NCI-H2171 (cell line): ENCODE data around the gene HMCN1.
"Not testable (repeated sequence)": the region's sequence is repeated elsewhere in the genome, so short reads cannot be mapped to it uniquely, and the experiment has no call there.

Experiments
- DNase-seq: peaks from one replicate; lab custom pipeline; 2025; lab: John Stamatoyannopoulos, UW

HMCN1 gene

DNA sequence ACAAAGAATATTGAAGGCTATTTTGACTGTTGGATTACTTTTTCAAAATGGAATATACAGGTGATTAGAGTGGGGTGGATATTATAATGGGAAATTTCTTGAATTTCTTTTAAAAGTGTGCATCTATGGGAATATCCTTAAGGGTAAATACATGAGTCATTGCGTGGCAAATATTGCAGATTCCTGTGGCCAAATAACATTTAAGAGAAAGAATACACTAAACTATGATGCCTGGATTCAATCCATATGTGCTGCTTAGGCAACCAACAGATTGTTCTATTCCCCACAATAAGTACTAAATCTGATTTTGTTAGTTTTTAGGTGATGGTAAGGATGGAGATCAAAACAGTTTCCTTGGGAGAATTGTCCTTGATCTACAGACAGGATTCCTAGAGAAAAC is 119.5 kb downstream of the HMCN1 start:
- no peak for DNase-seq

DNA sequence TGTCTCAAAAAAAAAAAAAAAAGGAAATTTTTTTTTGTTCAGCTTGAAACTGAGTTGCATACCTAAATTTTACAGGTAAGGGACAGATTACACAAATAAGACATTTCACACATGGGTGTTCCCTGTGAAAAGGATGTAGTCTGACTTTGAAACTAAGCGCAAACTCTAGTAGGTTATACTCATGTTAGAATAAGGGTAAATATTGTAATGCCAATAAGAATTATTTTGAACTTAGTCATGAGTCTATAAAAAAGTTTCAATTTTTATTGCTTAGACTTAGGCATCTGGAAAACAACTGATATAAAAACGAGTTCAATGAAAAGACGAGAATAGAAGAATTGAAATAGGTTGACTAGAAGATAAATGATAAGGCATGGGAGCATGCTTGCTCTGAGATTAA is 122.3 kb downstream of the HMCN1 start:
- DNase-seq = no peak

DNA sequence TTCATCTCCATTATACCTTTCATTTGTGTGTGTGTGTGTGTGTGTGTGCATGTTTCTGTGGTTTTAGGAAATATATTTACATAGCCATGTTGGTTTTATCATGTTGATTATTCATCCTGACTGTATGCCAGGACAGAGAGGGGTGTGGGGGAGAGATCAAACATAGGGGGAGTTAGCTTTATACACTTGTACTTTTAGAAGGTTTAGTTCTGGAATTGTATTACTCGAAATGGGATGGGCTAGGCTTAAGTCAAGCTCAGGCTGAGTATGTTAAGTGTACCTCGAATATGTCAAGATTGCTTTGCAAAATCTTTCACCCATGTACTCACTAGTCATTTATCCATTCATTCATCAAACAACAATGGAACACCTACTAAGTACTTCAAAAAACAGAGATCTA is 123.3 kb downstream of the HMCN1 start:
- DNase-seq = no peak

DNA sequence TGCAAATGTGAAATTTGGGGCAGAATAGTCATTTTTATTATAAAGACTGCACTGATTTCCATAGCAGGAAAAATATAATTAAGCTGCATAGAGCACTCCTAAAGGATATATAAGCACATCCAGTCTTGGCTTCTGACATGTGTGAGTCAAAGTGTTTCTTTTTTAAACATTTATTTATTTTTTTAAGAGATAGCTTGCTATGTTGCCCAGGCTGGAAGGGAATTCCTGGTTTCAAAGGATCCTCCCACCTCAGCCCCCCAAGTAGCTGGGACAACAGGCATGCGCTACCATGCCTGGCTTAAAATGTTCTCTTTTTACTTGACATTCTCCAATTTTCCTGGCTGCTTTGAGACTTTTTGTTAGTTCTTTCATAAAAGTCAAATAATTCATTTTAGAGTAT is 126.1 kb downstream of the HMCN1 start:
- no peak for DNase-seq

DNA sequence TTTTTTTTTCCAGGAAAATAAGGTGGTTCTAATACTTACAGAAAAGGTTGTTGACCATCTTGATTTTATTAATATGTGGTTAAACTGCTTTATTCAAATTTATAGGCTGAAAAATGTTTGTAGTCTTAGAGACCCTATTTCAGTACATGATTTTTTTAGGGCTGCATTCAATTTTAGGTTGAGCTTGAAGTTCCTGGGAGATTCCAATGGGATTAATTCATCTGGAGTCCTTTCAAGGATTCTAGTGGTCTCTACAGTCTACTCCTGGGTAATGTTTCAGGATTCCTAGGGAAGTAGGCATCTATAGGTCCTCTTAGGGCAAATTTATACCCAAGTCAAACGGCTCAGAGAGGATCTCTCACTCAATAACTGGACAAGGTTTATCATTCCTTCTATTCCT is 126.7 kb downstream of the HMCN1 start:
- DNase-seq = no peak

DNA sequence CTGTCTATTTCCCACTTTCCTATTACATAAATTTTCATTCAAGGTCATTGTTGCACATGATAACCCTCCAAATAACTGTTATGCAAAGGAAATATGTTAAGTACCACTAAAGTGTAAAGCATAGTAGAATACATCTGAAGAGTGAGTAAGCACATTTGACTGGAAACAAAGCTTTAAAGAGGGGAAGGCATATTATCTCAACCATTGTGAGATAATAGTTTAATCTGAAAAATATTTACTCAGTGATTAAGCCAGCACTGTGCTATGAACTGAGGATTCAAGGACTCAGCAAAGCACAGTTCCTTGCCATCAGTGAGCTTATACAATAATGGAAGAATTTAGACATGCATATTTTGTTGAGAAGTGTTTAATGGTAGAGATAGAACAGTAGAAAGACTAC is 127.4 kb downstream of the HMCN1 start:
- DNase-seq = no peak

DNA sequence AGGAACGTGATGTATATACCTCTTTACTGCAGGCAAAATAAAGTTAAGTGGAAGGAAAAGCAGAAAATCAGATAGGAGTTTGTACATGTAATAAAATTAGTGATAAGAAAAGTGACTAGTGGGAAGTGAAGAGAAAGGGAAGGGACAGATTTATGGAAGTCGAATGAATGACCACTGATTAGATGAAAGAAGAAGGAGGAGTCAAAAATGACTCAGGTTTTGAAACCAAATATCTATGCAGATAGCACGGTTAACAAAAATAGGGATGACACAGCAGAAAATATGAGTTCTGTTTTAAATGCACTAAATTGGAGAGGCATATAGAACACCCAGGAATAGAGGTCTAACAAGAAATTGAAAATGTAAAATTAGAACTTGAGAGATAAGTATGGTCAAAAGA is 128.0 kb downstream of the HMCN1 start:
- DNase-seq = no peak

DNA sequence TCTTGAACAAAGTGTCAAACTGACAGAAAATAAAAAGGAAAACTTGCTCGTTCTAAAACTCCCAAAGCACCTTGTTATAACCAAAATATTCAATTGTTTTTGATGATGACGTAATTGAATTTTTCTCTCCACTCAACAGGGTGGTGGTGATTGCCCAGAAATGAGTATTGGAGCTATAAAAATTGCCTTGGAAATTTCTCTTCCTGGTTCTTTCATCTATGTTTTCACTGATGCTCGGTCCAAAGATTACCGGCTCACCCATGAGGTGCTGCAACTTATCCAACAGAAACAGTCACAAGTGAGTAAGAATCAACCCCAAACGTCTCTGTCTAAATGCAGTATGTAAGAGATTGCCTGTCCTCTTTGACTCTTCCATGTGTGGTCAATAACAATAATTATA is 130.1 kb downstream of the HMCN1 start:
- DNase-seq = no peak

DNA sequence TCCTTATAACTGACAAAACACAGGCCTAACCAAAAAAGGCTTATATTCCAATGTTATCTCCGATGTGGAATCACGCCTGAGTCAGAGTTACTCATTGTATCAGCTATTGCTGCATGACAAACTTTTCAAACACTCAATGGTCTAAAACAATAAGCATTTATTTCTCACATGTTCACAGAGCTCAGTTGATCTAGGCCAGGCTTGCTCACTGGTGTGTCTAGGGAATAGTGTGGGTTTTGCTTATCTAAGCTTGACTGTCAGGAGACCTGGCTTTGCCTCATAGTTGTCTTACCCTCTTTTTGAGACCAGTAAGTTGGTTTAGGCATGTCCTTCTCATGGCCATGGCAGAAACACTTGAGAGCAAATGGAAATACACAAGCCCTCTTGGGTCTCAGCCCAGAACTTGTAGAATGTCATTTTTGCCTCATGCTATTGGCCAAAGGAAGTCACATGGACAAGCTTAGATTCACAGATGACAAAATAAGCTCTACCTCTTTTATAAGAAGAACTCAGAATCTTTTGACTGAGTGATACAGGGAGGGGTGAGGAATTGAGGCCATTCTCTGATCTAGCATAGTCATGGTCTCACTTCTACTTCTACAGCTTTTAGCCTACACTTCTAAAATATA is 130.8 kb downstream of the HMCN1 start:
- DNase-seq = no peak

DNA sequence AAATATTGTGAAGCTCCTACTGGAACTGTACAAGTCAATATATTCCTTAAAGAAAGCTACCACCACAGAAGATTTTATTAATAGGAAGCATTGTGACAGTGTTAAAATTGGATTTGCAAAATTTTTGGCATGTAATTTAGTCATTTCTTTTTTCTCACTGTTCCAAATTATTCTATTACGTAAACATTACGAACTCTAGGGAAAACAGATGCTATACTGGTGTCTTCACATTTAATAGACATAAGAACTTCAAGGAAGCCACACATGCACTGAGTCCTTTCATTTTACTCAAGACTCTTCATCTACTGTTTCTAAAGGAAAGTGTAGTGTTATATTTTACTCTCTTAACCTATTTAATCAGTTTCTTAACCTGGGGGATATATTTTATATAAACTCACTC is 135.4 kb downstream of the HMCN1 start:
- no peak for DNase-seq

DNA sequence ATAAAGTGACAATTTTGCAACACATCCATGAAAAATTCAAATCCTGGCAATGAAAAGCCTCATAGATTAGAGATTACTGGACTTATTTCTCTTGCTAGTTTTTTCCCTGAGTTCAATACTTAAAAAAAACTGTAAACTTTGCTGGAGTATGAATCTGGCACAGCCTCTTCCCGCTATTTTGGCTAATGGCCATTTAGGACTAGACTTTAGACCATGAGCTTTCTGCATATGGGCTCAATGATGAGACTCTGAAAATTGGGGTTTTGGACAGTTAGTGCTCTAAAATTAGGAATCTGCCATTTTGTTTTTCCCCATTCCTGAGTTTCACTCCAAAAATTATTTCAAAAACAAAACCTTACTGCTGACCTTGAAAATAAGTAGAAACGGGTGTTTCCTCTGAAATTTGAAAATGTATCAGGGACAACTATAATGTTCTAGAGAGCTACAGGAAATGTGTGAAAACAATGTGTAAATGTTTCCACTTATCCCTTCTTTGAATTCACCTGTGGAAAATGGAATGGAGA is 137.5 kb downstream of the HMCN1 start:
- no peak for DNase-seq

DNA sequence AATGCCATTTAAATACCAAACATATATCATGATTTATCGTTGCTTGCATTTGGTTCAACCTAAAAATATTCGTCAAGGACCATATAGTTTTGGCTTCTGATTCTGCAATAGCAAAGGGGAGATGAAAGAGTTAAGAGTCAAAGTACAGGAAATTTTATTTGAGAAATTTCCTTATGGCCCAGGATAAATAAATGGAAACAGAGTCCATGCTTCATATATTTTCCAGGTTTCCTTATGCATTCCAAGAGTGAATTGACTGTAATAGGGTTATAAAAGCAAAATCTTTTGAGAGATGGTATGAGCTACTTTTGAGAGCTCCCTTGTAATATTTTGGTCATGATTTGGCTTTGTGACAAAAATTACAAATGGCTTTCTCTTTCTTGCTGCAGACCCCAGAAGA is 140.1 kb downstream of the HMCN1 start:
- DNase-seq = no peak

DNA sequence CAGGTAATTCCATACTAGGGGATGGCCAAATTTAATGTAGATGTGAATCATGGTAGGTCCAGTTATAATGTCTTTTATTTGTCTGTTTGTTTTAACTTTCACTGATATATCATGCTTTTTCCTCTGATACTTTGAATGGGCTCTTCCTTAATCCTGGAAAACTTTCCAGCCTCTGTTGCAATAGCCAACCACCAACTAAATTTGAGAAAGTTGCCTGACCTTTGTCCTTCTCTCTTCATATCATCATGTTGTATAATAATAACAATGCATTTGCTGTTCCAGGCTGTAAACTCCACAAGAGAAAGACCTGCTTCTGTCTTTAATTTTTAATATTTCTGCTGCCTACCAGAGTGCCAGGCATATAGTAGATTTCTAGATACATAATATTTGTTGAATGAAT is 146.1 kb downstream of the HMCN1 start:
- DNase-seq = no peak

DNA sequence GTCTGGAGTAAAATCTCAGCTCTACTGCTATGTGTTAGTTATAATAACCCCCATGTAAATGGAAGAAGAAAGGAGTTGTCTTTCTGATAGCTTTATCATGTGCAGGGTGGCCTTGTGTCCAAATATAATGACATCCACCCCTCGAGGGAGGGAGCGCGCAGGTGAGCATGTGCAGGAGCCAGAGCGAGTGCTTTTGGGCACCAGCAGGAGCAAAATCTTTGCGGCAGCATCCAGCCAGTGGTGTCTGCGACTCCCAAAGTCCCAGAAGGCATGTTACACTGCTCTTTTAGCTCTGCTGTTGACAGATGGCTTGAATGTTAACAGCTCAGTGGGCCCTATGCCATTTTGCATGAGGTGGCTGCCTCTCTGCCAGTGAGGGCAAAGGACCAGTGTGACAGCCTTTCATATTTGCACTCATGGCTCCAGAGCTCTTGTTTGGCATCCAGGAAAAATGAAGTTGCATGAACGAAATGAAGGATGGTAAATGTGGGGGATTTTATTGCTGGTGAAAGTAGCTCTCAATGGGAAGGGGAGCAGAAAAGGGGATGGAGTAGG is 146.7 kb downstream of the HMCN1 start:
- peak; percentile 90 for DNase-seq

DNA sequence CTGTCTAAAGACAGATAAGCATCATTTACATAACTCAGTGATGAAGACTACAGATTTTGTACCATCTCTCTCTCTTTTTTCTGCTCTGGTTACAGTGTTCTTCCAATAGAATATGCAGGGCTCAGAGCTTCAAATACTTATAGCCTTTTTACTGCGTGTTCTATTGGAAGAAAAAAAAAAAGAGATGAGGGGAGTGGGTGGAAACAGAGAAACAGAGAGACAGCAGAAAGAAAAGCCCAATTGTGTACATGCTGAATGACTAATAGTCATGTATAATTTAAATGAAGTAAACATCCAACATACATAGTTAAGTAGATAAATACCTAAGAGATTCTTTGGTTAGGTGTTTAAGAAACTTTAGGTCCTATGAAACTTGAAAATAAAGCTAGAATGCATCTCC is 151.9 kb downstream of the HMCN1 start:
- DNase-seq = no peak

DNA sequence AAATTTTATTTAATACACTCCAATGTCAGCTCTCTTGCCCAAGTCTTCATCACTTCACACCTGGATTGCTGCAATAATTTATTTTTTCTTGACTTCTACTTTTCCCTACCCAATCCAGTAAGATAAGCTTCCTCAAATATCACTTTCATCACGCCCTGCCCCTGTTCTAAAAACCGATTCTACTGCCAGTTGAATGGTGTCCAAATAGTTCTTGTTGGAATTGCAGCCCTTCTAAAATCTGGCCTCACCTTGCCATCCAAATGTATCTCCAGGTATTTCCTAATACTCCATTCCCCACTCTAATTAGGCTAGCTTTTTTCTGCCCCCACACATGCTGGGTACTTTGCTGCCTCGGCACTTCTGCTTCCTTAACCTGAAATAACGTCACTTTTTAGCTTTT is 152.5 kb downstream of the HMCN1 start:
- DNase-seq = no peak

DNA sequence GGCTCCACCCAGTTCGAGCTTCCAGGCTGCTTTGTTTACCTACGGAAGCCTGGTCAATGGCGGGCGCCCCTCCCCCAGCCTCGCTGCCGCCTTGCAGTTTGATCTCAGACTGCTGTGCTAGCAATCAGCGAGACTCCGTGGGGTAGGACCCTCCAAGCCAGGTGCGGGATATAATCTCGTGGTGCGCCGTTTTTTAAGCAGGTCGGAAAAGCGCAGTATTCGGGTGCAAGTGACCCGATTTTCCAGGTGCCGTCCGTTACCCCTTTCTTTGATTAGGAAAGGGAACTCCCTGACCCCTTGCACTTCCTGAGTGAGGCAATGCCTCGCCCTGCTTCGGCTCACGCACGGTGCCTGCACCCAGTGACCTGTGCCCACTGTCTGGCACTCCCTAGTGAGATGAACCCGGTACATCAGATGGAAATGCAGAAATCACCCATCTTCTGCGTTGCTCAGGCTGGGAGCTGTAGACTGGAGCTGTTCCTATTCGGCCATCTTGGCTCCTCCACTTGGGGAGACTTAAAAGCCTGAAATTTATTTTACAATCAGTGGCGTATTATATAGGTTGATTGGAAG is 158.7 kb downstream of the HMCN1 start:
- not testable (repeated sequence) for DNase-seq

DNA sequence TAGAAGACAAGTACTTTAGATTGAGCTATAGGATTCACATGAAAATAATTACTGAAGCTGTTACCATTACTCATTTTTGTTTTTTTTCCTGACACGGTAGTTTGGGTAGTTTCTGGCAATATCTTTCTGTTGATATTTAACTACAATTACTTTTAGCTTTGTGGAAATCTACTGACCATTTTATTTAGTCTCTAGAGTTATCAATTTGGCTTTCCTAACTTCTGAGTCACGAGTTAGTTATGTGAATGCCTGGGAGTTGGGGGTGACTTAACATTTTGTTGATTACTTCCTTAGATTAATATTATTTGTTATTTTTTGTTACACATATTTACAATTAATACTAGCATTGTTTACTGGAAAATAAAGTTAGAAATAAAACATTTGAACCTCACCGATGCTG is 160.6 kb downstream of the HMCN1 start:
- DNase-seq = no peak

DNA sequence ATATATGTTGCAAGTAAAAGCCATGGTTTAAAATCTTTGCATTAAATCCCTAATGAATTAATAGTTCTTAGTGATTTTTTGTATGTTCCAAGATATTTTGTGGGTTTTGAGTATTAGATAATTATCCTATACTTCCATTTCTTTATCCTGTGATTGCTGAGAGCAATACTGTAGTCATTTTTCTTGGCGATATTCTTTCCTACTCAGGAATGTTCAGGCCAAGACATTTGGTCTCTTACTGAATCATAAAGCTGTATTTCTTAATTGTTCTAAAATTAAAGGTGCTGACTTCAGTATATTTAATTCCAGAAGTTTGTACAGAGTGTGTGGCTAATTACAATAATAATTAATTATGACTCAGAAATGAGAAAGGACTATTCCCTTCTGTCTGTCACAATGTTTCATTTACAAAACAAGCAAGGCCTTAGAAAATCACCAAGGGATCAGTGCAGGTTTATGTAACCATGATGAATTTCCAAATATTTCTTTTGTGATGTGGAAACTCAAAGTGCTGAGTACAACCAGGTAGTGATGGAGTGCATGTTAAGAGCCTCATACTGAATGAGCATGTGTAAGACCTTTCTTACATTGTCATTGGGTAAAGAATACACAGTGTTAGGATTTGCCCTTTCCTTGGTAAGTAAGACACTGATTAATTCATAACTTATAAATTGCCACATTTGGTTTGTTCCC is 161.2 kb downstream of the HMCN1 start:
- no peak for DNase-seq

DNA sequence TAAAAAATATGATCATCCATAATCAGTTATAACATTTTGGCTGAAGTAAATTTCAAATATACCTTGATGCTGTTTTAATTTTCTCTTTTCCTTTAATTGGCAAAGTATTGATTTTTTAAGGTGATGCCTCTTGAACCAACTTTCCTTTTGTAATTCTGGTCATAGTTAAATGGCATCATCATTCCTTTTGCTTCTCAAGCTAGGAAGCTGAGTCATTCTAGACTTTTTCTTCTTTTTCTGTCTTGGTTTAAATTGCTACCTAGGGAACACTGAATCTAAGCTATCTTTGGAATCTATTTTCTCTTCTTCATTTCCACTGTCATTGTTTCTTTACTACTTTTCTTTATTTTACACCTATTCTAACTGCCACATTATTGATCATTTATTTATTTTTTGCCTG is 162.7 kb downstream of the HMCN1 start:
- DNase-seq = no peak

DNA sequence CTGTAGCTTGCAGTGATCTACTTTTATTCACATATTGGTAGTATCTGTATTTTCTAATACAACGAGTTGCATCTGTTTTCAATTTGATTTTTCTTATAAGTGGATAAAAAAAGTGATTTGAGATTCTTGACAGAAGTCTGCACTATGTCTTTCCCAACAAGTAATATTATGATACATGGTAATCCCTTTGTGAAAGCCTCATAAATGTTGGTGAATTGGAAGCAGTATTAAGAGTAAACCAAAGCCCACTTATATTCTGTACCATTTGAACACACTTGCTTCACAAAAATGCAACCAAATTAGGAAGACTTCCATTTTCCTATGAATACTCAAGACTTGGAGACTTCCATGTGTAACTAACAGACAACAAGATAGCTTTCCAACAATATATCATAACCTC is 172.0 kb downstream of the HMCN1 start:
- DNase-seq = no peak

DNA sequence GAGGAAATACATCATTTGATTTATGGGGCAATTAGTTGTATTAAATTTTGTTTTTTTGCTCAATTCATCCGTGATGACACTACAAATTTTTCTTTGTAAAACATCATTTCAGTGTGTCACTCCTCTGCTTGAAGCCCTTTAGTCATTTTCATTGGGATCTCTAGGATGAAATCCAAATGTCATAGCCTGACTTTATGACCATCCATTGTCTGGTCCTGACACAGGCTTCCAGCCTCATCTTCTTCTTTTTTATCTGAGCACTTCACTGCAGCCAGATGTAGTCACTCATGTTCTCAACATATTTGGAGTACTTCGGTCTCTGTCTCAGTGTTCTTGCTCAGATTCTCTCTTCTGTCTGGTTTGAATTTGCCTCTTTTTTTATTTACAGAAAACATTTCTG is 173.1 kb downstream of the HMCN1 start:
- no peak for DNase-seq

DNA sequence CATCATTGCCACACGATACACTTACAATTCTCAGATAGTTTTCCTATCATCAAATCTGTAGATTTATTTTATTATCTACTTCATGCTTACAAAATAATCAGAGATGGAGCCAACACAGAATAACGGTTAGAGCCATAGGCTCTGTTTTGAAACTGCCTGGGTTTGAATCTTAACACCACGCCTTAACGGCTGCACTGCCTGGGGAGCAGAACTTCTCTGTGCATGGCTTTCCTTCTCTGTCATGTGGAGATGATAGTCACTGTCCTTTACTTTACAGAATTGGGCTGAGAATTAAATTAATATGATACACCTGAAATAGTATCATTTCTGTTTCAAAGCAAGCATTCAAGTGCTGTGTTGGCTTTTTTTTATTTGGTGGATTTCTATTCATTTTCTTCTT is 177.8 kb downstream of the HMCN1 start:
- no peak for DNase-seq
